Measurements from ENCODE around the gene HMGA1. TPM values are rescaled to one million over a fixed set of nuclear protein-coding genes. Genes with fewer than 3 reads are reported as not detected.

Gene HMGA1
- total RNA-seq, 4 donors from 2014 or later: 23.2 to 112 (median 63.2) TPM

DNA sequence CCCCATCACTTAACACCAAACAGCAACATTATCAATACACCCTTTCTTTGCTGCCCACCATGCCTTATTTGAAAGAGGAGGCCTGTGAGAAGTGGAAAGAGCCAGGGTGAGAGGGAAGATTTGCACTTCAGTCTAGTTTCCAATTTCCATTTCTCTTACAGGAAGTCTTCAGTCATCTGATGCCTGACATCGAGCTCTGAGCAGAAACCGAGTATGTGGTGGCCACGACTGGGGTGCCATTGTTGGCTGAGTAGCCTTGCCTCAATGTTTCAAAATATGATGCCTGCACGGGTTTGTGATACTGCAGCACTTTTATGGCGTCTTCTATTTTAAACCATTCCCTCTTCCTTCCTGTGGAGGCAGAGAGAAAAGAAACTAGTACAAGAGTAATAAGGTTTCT lies 51.9 kb downstream of the HMGA1 start:
- intact Hi-C loops (cut with DNase I; ENCODE audit: low total_unique reads): no loop called here
- no peak for DNase-seq
- 53% methylated on average over 5 of the region's 5 CpGs; no CpG with 5 or more reads in 1 of the 2 donors for WGBS, 2 donors (ENCODE audit: low coverage in 1 of 2)
- H3K4me3 ChIP-seq: no peak overlapping the region
- H3K9me3 ChIP-seq: no peaks in the 10 kb centered on the region
- TF ChIP-seq, protein P1, sequence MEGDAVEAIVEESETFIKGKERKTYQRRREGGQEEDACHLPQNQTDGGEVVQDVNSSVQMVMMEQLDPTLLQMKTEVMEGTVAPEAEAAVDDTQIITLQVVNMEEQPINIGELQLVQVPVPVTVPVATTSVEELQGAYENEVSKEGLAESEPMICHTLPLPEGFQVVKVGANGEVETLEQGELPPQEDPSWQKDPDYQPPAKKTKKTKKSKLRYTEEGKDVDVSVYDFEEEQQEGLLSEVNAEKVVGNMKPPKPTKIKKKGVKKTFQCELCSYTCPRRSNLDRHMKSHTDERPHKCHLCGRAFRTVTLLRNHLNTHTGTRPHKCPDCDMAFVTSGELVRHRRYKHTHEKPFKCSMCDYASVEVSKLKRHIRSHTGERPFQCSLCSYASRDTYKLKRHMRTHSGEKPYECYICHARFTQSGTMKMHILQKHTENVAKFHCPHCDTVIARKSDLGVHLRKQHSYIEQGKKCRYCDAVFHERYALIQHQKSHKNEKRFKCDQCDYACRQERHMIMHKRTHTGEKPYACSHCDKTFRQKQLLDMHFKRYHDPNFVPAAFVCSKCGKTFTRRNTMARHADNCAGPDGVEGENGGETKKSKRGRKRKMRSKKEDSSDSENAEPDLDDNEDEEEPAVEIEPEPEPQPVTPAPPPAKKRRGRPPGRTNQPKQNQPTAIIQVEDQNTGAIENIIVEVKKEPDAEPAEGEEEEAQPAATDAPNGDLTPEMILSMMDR (IDR thresholded peaks at IDR 0.05): no peak
- TF ChIP-seq POLR2AphosphoS5 (IDR thresholded peaks at IDR 0.05) (no peak), EP300 (IDR thresholded peaks at IDR 0.05; ENCODE audit: low read depth) (no peak), POLR2A (IDR thresholded peaks at IDR 0.05) (no peak)
- no peaks in the 10 kb centered on the region for H3K27me3 ChIP-seq
- H3K4me1 ChIP-seq: peaks cover 0 to 10% (median 2%) of the 10 kb centered on the region in 4 donors
- peaks cover 0 to 11% (median 0%) of the 10 kb centered on the region in 4 donors for H3K36me3 ChIP-seq
- in situ Hi-C loops (cut with MboI; ENCODE audit: low pct_ligation_motif_present in 1 of 4, low pct_unique_long_range_greater_than_20kb in 1 of 4, low sequenced_read_pairs in 3 of 4): no loop called here
- no peak overlapping the region for H3K27ac ChIP-seq

DNA sequence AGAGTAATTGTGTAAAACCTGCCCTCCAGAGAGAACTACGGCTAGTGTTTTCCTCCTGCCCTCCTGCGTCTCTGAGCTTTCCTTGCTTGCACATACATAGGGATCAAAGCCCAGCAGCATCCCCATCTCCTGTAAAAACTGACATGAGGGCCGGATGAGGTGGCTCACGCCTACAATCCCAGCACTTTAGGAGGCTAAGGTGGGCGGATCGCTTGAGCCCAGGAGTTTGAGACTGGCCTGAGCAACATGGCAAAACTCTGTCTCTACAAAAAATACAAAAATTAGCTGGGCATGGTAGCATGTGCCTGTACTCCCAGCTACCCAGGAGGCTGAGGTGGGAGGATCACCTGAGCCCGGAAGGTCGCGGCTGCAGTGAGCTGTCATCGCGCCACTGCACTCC lies 52.5 kb downstream of the HMGA1 start:
- Histone ChIP-seq H3K36me3 (peaks cover 0 to 15% (median 2%) of the 10 kb centered on the region in 4 donors), H3K4me1 (peaks cover 0 to 9% (median under 1%) of the 10 kb centered on the region in 4 donors), H3K9me3 (no peaks in the 10 kb centered on the region), H3K4me3 (no peak overlapping the region), H3K27me3 (no peaks in the 10 kb centered on the region), H3K27ac (no peak overlapping the region)
- no peak for DNase-seq
- TF ChIP-seq, protein P1 (IDR thresholded peaks at IDR 0.05): no peak
- no peak for TF ChIP-seq POLR2A (IDR thresholded peaks at IDR 0.05)
- no peak for TF ChIP-seq EP300 (IDR thresholded peaks at IDR 0.05; ENCODE audit: low read depth)
- intact Hi-C loops (cut with DNase I; ENCODE audit: low total_unique reads): no loop called here
- in situ Hi-C loops (cut with MboI; ENCODE audit: low pct_ligation_motif_present in 1 of 4, low pct_unique_long_range_greater_than_20kb in 1 of 4, low sequenced_read_pairs in 3 of 4): no loop called here
- WGBS, 2 donors (ENCODE audit: low coverage in 1 of 2): 79 to 95% methylated on average over 2 to 11 of the region's 11 CpGs

GRCh38 chr6:34292954-34293353 lies 56.3 kb downstream of the HMGA1 start:
- 87 to 93% methylated on average over 3 of the region's 3 CpGs for WGBS, 2 donors (ENCODE audit: low coverage in 1 of 2)
- H3K4me1 ChIP-seq: no peaks in the 10 kb centered on the region
- no peaks in the 10 kb centered on the region for H3K9me3 ChIP-seq
- in situ Hi-C loops (cut with MboI; ENCODE audit: low pct_ligation_motif_present in 1 of 4, low pct_unique_long_range_greater_than_20kb in 1 of 4, low sequenced_read_pairs in 3 of 4) (no loop called here), intact Hi-C loops (cut with DNase I; ENCODE audit: low total_unique reads) (no loop called here)
- H3K4me3 ChIP-seq: no peak overlapping the region
- H3K36me3 ChIP-seq: peaks cover 0 to 17% (median 2%) of the 10 kb centered on the region in 4 donors
- H3K27me3 ChIP-seq: no peaks in the 10 kb centered on the region
- no peak for DNase-seq
- H3K27ac ChIP-seq: no peak overlapping the region
- TF ChIP-seq POLR2AphosphoS5 (IDR thresholded peaks at IDR 0.05): no peak
- no peak for TF ChIP-seq POLR2A (IDR thresholded peaks at IDR 0.05)
- TF ChIP-seq, protein P1 (IDR thresholded peaks at IDR 0.05): no peak
- no peak for TF ChIP-seq EP300 (IDR thresholded peaks at IDR 0.05; ENCODE audit: low read depth)

DNA sequence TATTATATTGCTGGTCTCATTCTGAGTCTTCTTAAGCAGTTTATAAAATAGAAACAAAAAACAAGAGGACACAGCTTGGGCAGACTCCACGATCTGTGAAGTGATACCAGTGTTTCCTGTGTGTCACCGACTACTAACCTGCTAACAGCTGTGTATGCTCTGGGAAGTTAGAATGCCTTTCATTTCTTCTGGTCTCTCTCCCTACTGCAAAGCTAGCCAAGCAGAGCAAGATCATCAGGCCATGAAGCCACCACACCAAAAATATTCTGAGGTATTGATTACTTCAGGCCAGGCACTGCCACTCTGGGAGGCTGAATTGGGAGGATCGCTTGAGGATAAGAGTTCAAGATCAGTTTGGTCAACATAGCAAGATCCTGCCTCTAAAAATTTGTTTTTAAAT lies 59.0 kb downstream of the HMGA1 start:
- Histone ChIP-seq H3K27me3 (no peaks in the 10 kb centered on the region), H3K4me3 (no peak overlapping the region), H3K9me3 (no peaks in the 10 kb centered on the region), H3K36me3 (peaks cover 0 to 17% (median 2%) of the 10 kb centered on the region in 4 donors), H3K4me1 (peaks cover 0 to 1% (median 0%) of the 10 kb centered on the region in 4 donors), H3K27ac (no peak overlapping the region)
- TF ChIP-seq POLR2A (IDR thresholded peaks at IDR 0.05): no peak
- in situ Hi-C loops (cut with MboI; ENCODE audit: low pct_ligation_motif_present in 1 of 4, low pct_unique_long_range_greater_than_20kb in 1 of 4, low sequenced_read_pairs in 3 of 4) (no loop called here), intact Hi-C loops (cut with DNase I; ENCODE audit: low total_unique reads) (no loop called here)
- no peak for DNase-seq
- 65 to 80% methylated on average over 2 to 3 of the region's 3 CpGs for WGBS, 2 donors (ENCODE audit: low coverage in 1 of 2)

Small RNA genes lying within 50 kb of the gene (small RNA-seq; reads per million reads assigned to genes)
- gene MIR6835: 0 reads per million in 4 donors

Other genes with a start within 250 kb of the HMGA1 start
- gene GRM4, start 90.8 kb upstream of the HMGA1 start, total RNA-seq: not detected
- 10 to 100 TPM in 3 of 4 donors, 1 to 10 TPM in 1; 8.2 to 14.9 (median 12.5) TPM for gene SMIM29, start 12.1 kb downstream of the HMGA1 start, total RNA-seq
- gene NUDT3, start 155.8 kb downstream of the HMGA1 start, total RNA-seq: 10 to 100 TPM in 3 of 4 donors, 1 to 10 TPM in 1; 9.6 to 27.9 (median 16.9) TPM
- gene RPS10, start 189.2 kb downstream of the HMGA1 start, total RNA-seq: 1,000 to 10,000 TPM in 3 of 4 donors, 100 to 1,000 TPM in 1; 892 to 1,969 (median 1,491) TPM
- gene PACSIN1, start 229.2 kb downstream of the HMGA1 start, total RNA-seq: 1 to 10 TPM in 1 of 4 donors, under 1 TPM in 1, not detected in 2; 0.27 to 1.9 TPM